HG03196 (cell line): Measurements from ENCODE around the gene SEMA5A.

Source experiments
- ATAC-seq: cut with Tn5 transposase; IDR thresholded peaks from one replicate; pipeline ENCODE4 v1.9.1; 2021; ENCODE audit not compliant: unreplicated experiment

Gene SEMA5A

DNA sequence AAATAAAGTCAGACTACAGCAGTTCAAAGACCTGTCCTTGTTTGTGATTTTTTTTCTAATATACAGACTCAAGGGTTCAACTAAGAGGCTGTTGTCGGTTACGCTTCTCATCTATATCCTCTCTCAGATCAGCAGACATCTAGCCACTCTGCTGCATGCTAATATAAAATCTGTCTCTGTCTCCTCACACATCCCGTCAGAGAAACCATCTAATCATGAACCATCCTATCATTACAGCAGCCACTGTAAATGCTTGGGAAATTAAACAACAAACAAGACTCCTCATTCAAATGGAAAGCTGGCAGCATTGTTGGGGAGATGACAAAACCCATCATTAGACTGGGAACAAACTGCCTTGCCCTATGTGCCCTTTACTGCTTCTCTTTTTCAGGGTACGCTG is 94.8 kb downstream of the SEMA5A start:
- ATAC-seq = no peak

DNA sequence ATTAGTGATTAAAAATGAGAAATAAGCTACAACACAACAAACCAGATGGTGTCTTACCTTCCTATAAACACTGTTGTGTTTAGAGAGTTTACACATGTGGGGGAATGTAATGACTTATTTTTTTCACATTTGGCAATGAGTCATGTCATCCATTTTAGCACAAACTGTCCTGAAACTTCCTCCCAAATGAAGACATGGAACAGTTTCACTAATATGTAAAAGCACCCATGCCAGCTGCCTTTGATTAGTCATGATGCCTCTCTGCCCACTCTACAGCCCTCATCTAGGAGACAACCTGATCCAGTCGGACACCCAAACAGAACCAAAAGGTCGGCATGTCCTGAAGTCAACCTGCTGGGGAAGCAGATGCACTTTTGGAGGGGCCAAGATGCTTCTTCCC is 98.2 kb downstream of the SEMA5A start:
- ATAC-seq = no peak

DNA sequence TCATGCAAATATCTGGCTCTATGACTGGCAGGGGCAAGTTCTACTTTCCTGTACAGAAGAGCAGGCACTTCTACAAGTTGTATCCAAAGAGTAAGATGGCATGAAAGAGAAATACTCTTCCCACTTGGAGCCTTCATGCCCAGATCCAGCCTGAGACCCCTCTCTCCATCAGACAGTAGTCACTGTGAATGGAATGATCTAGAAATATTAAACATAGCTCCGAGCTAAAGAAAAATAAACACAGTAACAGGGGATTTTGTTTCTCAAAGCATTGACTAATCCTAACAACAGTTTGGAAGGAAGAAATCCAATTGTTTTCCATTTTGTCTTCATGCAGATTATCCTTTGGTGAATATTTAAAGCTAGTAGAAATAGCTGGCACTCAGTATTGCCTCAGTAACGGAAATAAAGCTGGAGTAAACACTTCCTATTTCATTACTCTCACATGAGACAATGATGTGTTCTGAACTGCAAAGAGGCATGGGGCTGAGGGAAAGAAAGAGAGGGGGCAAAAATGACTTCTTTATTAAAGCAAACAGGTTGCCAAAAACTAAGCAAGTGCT is 100.0 kb downstream of the SEMA5A start:
- no peak for ATAC-seq

DNA sequence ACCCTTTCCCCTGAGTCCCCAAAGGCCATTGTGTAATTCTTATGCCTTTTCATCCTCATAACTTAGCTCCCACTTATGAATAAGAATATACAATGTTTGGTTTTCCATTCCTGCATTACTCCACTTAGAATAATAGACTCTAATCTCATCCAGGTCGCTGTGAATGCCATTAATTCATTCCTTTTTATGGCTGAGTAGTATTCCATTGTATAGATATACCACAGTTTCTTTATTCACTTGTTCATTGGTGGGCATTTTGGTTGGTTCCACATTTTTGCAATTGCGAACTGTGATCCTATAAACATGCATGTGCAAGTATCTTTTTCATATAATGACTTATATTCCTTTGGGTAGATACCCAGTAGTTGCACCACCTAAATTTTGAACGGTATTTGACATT is 101.5 kb downstream of the SEMA5A start:
- no peak for ATAC-seq

DNA sequence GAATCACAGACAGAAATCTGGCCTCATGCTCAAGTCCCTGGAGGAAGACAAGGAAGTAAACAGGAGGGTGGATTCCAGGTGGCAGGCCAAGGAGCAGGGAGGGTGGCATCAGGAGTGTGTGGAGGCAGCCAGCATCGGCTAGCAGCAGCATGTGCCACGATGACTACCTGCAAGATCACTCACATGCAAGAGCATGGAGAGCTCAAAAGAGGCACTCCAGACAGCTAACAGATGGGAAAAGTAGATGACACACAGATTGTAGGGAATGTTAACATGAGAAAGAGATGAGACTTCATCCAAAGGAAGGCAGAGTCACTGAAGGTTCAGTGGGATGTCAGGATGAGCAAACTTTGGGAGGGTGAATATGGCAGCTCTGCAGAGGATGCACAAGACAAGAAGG is 104.3 kb downstream of the SEMA5A start:
- ATAC-seq = no peak

DNA sequence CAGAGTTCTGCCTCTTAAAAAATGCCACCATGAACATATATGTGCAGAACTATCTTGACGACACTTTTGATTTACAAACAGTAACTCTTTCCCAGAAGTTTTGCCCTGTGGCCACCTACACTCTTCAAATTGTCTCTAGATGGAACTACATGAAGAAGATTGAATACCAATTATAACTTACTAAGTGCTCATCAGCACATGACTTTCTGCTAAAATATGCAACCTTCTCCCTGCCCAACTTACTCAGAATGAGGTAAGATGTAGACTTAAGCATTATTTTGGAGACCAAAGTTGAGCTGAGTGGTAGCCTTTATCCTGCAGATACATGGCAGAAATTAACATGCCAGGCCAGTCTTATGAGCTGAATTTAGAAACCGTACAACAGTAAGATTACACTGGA is 105.4 kb downstream of the SEMA5A start:
- ATAC-seq = no peak

DNA sequence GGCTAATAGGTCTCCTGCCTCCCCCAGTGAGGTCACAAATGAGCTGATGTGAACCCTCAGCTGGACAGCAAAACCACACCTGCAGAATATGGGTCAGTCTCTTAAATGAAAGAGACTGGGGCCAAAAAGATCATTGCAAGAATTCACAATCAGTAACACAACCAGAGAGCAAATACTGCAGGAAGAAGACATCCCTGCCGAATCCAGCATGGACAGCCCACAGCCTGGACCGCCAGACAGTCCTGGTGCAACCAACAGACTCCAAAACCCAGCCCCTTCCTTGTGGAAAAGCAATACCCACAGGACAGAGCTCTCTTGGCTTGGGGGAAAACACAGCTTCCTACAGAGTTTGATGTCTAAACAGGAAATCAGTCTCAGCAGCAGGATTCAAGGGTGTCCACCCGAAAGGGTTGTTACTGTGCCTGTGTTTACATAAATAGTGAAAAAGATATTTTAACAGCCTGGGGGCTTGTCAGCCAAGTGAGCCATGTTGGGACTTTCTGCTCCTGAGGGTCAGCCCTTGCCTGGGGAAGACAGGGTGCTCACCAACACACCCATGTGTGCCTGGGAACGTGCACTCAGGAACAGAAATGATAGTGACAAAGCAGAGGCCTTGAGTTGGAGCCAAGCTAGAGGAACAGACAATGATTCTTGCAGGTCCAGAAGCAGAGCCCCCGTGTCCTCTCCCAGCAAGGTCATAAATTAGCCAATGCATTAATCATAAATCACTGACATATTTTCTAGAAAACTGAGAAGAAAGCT is 106.2 kb downstream of the SEMA5A start:
- no peak for ATAC-seq

DNA sequence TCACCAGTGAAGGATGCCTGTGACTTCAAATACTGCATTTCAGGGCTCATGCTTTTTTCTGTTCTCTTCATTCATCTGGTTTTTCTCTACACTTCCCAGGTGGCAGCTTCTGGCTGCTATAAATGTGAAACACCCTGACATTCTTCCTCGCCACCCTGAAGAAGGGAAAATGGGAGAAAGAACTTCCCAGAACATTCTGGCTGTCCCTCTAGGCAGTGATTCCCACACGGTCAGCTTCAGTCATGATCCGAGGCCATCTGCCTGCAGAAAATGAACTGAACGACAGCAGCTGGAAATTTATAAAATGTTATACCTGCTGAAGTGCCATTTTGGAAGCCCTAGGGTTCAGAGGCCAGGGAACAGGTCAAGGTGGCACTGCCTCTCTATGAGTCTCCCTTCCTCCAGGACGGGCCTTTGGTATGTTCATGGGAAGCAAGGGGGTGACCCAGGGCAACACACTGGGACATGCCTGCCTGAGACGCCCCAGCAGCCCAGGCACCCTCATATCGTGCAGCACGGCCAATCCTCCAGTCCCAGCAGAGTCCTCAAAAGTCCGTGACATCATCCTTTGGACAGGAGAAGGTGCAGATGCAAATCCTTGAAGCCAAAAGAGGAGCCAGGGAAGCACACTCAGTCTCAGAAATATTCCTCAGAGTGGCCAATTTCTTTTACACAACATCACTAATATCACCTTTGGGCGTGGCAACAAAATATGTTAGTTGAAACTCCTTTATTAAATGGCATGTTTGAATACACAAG is 107.1 kb downstream of the SEMA5A start:
- ATAC-seq = no peak

DNA sequence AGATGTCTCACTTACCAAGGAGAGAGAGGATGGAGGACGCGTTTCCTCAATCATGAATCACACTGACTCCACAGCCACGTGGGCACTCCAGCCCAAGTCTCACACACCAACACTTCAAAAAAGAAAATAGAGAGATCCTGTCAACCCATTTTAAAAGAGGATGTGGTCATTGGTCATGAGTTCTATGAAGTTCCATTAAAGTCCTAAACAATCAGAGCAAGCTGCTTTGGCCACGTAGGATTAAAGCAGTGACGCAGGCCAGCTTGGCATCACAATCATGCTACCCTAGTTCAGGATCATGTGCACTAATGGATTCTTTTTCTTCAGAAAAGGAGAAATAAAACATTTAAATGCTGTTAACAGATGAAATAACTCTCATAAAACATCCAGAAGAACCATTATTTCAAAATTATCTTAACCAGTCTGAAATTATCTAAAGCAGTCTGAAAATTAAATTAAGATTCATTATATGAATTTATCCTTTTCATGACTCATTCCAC is 108.1 kb downstream of the SEMA5A start:
- ATAC-seq = no peak

DNA sequence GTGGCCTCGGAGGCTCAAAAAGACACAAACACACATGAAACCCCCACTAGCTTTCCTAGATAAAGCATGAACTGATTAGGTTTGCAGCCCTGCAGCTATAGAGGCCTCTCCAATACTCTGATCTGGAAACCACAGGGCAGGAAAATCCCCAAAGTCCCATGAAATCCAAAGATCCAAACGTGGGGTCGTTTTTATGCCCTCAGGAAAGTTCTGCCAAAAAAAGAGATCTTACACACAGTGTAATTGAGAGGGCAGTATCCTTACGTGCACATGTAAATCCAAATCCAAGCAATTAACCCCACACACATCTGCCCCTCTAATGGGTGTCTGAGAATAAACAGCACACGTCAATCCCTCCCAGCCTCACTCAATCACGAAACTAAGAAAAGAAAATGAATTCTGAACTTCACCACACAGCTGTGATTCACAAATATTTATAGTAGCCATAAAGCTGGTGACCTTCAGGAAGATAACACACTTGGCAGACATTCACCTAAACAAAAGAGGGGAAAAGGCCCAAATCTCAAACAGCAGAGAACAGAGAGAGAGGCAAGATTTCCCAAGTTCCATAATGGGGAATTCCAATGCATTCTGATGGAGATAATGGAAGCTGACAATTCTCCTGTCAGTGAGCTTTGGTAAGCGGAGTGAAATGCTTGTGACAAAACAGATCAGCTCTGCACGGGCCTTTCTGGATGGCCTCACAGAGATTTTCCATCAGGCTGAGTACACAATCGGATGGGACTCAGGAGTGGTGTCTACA is 114.2 kb downstream of the SEMA5A start:
- no peak for ATAC-seq

DNA sequence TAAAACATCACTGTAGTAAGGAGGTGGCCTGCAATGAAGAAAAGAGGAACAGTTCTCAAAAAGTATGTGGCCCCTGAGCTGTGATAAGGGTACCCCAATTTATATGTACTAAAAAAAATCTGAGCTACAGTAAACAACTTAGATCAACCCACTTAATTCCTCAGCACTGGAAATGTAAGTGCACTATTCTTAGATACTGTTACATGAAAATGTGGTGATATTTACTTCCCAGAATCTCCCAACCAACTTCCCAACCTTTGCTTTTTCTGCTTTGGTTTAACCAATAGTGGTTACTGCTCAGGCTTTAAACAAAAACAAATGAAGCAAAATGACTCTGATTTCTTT is 114.8 kb downstream of the SEMA5A start:
- ATAC-seq = no peak

DNA sequence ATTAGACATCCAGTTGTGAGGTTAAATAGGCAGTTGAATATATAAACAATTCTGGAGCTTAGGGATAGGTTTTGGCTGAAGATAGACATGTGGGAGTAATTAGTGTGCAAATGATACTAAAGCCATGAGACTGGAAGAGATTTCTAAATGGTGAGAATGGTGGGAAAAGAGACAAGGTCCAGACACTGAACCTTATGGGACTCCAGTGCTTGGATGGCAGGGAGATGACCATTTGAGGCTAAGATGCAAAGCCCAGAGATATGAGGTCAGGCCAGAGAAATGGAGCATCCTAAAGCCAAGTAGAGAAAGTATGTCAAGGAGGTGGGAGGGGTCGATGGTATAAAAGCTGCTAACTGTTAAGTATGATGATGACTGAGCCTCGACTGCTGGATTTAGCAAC is 115.6 kb downstream of the SEMA5A start:
- ATAC-seq = no peak

DNA sequence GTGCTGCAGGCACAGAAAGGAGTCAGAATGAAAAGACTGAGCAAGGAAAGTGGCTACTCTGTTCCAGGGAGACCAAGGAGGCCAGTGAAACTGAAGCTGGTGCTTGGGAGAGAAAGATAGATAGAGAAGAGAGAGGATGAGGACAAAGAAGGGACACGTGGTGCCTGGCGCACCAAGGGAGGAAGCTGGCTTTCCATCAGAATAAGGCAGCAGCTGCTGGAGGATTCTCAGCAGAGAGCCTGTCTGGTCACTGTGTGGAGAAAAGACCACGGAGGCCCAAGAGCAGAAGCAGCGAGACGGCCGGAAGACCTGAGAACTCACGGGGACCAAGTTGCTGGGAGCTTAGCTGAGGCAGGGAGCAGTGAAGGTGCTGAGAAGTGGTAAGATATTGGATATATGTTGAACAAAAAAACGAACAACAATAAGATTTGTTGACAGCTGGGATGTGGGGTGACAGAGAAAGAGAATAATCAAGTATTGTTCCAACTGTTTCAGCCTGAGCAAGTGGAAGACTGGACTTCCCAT is 116.1 kb downstream of the SEMA5A start:
- no peak for ATAC-seq

DNA sequence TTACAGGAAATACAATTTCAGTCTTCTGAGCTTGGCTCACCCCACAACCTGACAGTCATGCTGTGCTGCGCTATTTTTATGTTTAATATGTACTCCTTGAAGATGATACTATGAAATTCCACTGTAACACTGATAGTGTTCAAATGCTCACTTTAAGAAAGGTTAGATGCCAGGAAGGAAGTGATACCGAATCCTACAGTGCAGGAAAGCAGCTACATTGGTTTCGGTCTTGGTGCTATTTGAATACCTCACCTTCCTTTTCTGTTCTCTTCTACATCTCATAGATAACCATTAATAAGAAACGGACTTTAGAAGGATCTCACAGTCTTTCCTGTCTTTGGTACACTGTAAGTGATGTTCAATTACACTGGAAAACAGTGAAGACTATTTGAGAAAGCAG is 117.6 kb downstream of the SEMA5A start:
- ATAC-seq = no peak

DNA sequence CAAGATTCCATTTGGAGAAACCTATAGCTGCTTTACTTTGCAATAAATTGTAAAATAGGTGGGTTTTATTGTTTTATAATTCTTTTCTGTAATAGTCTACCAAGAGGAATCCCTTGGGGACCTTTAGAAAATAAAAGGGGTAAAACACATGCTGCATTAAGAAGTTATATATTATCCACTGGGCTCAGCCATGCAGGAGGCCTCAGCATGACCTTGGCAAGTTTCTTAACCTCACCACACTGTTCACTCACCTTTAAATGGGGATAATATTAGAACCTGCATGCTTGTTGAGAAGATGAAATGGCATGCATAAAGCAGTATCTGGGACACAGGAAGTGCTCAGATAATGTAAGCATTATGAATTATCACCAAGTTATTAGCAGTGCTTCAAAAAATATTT is 120.2 kb downstream of the SEMA5A start:
- ATAC-seq = no peak

DNA sequence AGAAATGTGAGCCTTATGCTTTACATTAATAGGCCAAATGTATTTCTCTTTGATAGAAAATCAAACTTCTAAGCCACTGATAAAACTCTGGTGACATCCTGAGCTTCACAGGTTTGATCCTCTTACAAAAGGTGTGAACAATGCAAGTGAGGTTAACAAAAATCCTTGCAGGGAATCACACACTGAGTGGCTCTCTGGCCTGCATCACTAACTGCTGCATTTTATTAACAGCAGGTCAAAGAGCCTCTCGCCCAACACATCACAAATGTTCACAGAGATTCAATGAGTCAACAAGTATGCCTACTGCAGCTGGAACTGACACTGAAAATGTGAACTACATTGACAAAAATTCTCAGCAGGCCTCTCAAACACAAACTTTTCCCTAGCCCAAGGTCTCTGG is 122.3 kb downstream of the SEMA5A start:
- ATAC-seq = no peak

DNA sequence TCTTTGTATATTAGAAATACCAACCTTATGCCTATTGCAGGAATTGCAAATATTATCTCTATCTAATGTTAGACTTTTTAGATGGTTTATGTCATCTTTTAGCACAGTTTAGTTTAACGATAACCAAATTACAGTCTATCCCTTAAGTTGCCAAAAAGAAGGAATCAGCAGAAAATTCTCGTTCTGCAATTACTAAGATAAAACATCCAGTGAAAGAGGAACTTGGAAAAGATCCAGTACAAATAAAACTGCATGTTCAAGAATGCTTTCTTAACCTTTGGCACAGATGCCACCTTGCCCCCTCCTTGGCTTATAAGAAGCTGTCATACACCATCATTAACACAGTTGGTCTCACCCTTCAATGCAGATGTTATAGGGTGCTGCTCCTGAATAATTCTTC is 124.0 kb downstream of the SEMA5A start:
- no peak for ATAC-seq

DNA sequence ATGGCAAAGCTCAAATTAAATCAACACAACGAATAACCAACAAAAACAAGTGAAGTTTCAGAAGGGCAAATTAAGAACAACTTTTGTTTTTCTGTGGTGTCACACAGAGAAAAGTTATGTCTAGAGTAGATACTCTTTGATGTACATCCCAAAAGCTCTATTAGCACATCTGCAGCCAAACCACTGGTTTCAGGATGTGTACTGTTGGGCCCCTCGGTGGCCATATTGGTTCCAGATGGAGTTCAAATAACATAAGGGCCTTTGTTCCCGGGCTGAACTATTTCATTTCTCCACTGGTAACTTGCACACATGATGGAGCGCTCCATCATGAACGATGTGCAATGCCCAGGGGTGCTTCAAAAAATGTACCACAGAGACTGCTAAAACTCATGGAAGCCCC is 126.1 kb downstream of the SEMA5A start:
- no peak for ATAC-seq

DNA sequence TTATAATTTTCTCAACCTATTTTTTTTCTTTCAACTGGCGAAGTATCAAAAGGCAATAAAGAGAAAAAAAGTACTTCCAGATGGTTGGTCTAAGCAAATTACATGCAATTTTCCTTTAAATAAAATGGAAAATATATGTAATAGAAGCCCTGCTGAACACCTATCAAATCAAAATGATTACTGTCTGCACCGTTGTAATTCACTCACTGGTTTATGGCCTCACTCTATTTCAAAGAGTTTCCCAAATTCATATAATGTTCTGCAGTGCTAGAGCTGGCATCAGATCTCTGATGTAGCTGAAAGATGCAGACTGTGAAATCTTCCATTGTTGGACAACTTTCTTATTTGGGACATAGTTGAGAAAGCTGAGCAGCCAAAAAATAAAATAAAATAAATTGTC is 130.3 kb downstream of the SEMA5A start:
- no peak for ATAC-seq

DNA sequence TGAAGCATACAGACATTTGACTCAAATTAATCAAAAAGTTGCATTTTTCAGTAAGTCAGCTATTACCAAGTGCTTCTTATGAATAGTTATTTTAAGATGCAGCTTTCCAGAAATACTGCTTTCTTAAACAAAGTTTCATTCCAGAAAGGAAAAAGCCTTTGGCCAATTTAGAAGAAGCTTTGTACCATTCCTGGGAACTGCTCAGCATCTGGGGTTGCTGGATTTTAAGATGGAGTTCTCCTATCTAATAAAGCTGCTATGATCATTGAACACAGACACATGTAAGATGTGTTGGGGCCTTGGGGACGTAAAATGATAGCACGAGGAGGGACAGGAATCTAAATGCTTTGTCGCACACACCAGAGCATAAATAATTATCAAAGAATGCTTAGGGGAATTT is 130.8 kb downstream of the SEMA5A start:
- ATAC-seq = no peak

DNA sequence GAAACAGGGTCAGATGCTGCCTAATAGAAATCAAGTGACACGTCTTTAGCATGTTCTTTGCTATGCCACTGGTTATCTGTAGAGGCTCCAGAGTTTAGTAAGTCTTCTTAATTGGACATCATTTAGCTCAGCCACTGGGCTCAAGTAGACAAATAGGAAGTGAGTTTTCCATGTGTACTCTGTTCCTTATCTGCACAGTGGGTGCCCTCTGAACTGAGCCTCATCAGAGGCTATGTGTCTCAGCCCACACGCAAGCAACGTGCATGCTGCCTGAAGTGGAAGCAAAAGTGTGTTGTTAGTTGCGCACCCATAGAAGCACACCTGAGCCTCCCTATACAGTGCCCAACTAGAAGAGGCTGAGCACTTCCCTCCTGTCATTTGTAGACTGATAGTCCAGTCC is 134.7 kb downstream of the SEMA5A start:
- ATAC-seq = no peak
